Fibroblast of villous mesenchyme (primary cell): ENCODE data around the gene BPIFB1. TPM values are rescaled to one million over a fixed set of nuclear protein-coding genes. Genes with fewer than 3 reads are reported as not detected.

ENCODE experiments used
- DNase-seq: peaks from one replicate; pipeline ENCODE4 v3.0.0-alpha.2; 2010; ENCODE audit warnings: low read depth
- H3K4me3 ChIP-seq: 2 replicates; pipeline ENCODE4 v1.5.1; 2011; ENCODE audit warnings: low read depth, mild to moderate bottlenecking, low read length
- total RNA-seq: library from RNA; depleted of rRNA; stranded (reverse); fragments of >200 nt; gene quantifications from 2 replicates; pipeline ENCODE4 v1.2.3, GENCODE V29; 2012
- TF ChIP-seq, protein P1 (sequence below): IDR thresholded peaks from 2 replicates; pipeline ENCODE4 v1.5.1; 2012; ENCODE audit warnings: low read depth, mild to moderate bottlenecking, low read length; ENCODE audit not compliant: insufficient read depth

BPIFB1 gene
- total RNA-seq, 1 donor, result not detected

DNA sequence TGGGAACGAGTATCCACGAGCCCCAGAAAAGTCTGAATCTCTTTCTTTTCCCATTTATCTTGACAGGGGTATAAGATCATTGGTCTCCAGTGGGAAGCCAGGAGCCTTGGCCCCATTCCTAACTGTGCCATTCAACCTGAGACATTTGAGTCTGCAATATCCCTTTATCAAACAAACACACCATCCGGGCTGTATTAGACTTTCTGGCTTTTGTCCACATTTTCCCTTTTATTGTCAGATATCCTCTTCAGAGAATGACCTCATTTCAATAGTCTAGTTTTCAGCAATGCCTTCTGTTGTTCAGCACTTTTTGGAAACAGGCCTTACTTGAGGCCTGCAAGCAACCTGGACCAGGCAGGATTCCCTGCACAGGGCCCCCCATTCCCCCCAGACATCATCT, 31.5 kb upstream of the BPIFB1 start:
- no peak for DNase-seq
- TF ChIP-seq, protein P1, sequence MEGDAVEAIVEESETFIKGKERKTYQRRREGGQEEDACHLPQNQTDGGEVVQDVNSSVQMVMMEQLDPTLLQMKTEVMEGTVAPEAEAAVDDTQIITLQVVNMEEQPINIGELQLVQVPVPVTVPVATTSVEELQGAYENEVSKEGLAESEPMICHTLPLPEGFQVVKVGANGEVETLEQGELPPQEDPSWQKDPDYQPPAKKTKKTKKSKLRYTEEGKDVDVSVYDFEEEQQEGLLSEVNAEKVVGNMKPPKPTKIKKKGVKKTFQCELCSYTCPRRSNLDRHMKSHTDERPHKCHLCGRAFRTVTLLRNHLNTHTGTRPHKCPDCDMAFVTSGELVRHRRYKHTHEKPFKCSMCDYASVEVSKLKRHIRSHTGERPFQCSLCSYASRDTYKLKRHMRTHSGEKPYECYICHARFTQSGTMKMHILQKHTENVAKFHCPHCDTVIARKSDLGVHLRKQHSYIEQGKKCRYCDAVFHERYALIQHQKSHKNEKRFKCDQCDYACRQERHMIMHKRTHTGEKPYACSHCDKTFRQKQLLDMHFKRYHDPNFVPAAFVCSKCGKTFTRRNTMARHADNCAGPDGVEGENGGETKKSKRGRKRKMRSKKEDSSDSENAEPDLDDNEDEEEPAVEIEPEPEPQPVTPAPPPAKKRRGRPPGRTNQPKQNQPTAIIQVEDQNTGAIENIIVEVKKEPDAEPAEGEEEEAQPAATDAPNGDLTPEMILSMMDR, result no peak
- no peak overlapping the region for H3K4me3 ChIP-seq

DNA sequence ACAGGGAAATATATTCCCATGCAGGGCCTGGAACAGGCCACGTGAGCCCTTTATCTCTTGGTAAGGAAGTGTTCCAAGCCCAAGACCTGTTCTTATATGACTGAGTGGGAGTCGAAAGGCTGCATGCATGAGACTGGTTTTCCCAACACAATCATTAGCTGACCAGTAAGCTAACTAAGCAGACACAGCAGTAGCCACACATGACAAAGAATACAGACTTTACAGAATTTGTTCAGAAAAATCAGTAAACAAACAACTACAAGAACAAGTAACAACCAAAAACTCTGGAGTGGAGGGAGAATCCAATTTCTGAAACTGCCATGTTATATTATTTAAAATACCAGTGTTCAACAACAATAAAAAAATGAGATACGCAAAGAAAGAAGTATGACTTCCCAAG, 30.6 kb upstream of the BPIFB1 start:
- TF ChIP-seq, protein P1, result no peak
- H3K4me3 ChIP-seq, result no peak overlapping the region
- no peak for DNase-seq

GRCh38 chr20:33255005-33255404, 28.0 kb upstream of the BPIFB1 start:
- H3K4me3 ChIP-seq, result no peak overlapping the region
- no peak for DNase-seq
- TF ChIP-seq, protein P1, result no peak

DNA sequence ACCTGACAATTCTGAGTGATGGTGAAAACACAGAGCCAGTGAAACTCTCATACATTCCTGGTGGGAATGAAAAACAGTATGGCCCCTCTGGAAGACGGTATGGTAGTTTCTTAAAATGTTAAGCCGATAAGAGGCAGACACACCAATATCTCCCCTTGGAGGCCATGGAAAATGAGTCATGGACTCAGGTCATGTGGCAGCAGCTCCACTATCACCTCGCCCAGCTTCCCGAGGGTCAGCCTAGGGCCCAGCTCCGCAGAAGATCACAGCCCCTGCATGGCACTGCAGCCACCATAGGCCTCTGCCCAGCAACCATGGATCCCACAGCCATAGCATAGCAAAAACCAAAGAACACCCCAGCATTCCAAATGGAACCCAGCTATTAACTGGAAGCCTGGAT, 25.8 kb upstream of the BPIFB1 start:
- TF ChIP-seq, protein P1, result no peak
- no peak overlapping the region for H3K4me3 ChIP-seq
- no peak for DNase-seq

GRCh38 chr20:33259371-33259770, 23.6 kb upstream of the BPIFB1 start:
- no peak for DNase-seq
- no peak overlapping the region for H3K4me3 ChIP-seq
- TF ChIP-seq, protein P1, result no peak

DNA sequence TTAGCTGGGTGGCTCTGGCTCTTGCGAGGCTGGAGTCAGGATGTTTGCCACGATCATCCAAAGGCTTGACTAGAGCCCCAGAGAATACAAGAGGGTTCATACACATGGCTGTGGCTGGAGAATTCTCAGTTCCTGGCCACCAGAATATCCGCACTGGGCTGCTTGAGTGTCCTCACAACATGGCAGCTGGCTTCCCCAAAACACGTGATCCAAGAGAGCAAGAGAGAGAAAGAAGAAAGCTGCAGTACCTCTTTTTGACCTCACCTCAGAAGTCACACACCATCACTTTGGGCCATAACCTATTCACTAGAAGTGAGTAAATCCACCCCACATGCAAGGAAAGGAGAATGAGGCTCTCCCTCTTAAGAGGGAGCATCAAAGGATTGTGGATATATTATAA, 21.5 kb upstream of the BPIFB1 start:
- TF ChIP-seq, protein P1, result no peak
- no peak overlapping the region for H3K4me3 ChIP-seq
- no peak for DNase-seq

GRCh38 chr20:33262658-33263065, 20.4 kb upstream of the BPIFB1 start:
- H3K4me3 ChIP-seq, result no peak overlapping the region
- TF ChIP-seq, protein P1, result peak; percentile 85
- peak; percentile 54 for DNase-seq
